WERI-Rb-1 (cell line): Measurements from ENCODE around the gene MOB4.

ENCODE experiments used
- DNase-seq: peaks from one replicate; pipeline ENCODE4 v3.0.0-alpha.2; 2020
- H3K27ac ChIP-seq: fragments of 250-450 bp; sonication (Bioruptor Pico); 2 replicates; pipeline ENCODE4 v1.5.1; 2020; ENCODE audit warnings: mild to moderate bottlenecking, moderate library complexity
- H3K27me3 ChIP-seq: fragments of 250-450 bp; sonication (Bioruptor Pico); 2 replicates; pipeline ENCODE4 v1.5.1; 2021; ENCODE audit warnings: mild to moderate bottlenecking, low read depth, moderate library complexity; ENCODE audit not compliant: insufficient read depth, severe bottlenecking
- H3K36me3 ChIP-seq: fragments of 250-450 bp; sonication (Bioruptor Pico); 2 replicates; pipeline ENCODE4 v1.5.1; 2020; ENCODE audit warnings: mild to moderate bottlenecking, moderate library complexity
- H3K4me3 ChIP-seq: 2 replicates; pipeline ENCODE4 v1.5.1; 2011; ENCODE audit warnings: low read depth, mild to moderate bottlenecking, control low read depth, low read length
- H3K9me3 ChIP-seq: fragments of 250-450 bp; sonication (Bioruptor Pico); 2 replicates; pipeline ENCODE4 v1.5.1; 2021; ENCODE audit warnings: mild to moderate bottlenecking, moderate library complexity; ENCODE audit not compliant: severe bottlenecking
- TF ChIP-seq, protein P1 (sequence below): IDR thresholded peaks from 2 replicates; pipeline ENCODE4 v1.5.1; 2011; ENCODE audit warnings: low read depth, mild to moderate bottlenecking, control low read depth, inconsistent platforms, low read length

Gene MOB4

DNA sequence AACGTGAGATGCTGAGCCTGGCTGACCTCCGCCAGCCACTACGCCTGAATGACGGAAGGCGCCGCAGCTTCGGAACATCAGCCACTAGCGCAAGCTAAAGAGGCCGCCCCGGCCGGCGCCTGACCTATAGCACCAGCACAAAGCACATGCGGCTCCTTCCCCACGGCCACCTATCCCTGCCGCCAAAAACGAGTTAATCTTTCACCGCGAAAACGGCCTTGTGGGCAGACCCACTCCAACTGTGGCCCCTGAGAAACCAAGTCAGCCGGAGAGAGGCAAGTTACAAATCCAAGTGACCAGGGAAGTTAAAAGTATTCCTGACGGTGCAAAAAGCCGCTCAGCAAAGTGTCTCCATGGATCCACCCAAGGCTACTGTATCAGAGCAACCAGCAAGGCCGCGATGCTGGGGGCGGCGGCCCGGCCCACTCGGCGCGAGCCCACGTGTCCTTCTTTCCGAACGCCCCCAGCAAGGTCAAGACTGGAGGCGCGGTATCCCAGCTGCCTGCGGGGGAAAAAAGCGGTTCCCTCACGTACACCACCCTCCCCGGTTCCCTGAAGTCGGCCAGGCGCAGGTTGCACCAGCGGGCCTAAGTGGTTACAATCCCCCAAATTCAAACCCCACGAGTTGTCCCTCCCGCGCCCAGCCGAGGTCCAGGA is 16.8 kb upstream of the MOB4 start:
- Histone ChIP-seq H3K27me3 (no peaks in the 10 kb centered on the region), H3K36me3 (peaks cover 89% of the 10 kb centered on the region), H3K4me3 (peak overlapping the region; percentile 70), H3K9me3 (no peaks in the 10 kb centered on the region), H3K27ac (peak overlapping the region; percentile 95)
- TF ChIP-seq, protein P1, sequence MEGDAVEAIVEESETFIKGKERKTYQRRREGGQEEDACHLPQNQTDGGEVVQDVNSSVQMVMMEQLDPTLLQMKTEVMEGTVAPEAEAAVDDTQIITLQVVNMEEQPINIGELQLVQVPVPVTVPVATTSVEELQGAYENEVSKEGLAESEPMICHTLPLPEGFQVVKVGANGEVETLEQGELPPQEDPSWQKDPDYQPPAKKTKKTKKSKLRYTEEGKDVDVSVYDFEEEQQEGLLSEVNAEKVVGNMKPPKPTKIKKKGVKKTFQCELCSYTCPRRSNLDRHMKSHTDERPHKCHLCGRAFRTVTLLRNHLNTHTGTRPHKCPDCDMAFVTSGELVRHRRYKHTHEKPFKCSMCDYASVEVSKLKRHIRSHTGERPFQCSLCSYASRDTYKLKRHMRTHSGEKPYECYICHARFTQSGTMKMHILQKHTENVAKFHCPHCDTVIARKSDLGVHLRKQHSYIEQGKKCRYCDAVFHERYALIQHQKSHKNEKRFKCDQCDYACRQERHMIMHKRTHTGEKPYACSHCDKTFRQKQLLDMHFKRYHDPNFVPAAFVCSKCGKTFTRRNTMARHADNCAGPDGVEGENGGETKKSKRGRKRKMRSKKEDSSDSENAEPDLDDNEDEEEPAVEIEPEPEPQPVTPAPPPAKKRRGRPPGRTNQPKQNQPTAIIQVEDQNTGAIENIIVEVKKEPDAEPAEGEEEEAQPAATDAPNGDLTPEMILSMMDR, result no peak
- peak; percentile 47 for DNase-seq

DNA sequence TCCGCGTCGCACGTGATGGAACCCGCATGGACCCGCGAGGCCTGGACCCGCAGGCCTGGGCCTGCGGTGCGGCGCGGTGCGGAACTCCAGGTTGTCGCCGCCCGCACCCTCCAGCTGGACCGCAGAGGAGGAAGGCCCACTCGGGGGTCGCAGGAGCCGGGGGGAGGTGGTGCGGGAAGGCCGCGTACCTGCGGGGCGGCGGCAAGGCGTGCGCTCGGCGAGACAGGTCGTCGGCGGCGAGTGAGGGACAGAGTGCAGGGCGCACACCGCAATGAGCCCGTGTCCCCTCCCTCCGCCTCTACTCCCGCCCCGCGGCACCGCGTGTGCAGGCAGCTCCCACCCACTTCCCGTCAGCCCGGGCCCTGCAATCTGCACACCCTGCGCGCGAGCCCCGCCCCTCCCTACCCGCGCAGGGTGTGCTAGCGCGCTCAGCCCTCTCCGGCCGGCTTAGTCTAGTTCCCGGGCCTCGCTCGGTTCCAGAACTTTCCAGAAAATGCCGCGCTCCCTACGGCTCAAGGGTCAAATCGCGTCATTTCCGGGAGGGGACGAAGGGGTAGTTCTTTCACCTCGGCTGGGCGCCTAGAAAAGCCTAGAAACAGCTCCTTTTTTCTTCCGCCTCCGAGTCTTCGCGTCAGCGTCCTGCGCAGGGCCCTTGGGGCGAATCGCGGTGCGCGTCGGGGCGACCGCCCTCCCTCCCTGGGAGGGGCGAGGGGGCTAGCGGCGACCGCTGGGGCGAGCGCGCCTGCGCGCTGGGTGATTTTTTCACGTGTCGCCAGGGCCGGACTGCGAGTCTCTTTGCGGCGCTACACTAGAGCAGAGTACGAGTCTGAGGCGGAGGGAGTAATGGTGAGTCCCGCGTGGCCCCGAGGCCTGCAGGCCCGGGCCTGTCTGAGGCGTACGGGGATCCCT is 16.0 kb upstream of the MOB4 start, which contains the start of the genes HSPD1 and HSPE1:
HSPD1 (minus strand) TSS at position 247 of the 909 bp plus-strand sequence. CDS start 992 bp downstream, outside the sequence.
HSPE1 (plus strand) TSS at position 786 of the 909 bp plus-strand sequence; CDS start at position 844, 58 bp downstream.
- Histone ChIP-seq H3K4me3 (peak within 1 kb of the TSS; percentile 70), H3K9me3 (no peaks in the 10 kb centered on the region), H3K27ac (peak within 1 kb of the TSS; percentile 95), H3K36me3 (peaks cover 89% of the 10 kb centered on the region), H3K27me3 (no peaks in the 10 kb centered on the region)
- TF ChIP-seq, protein P1, result no peak
- DNase-seq, result peak; percentile 97

DNA sequence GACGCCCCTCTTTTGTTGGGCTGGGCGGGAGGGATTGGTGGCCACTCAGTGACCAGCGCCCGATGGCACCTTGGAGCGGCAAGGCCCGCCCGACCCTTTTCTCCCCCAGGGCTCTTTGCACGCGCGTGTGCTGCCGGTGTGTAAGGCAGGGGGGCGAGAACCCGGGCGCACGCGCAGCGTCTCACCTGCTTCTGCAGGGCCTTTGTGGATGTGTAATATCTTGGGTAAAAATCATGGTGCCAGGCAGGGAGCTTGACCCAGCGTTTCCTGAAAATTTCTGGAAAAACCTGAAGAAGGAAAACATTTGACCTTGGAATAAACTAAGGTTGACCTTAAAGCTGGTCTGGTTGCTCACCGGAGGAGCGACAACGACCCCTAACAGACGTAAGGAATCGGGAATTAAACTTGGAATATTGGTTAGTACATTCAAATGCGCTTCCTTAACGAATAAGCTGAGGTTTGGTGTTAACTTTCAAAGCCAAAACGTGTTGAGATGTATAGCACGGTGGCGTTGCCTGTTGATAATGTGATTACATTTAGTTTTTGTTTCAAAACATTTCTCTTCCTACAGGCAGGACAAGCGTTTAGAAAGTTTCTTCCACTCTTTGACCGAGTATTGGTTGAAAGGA is 15.2 kb upstream of the MOB4 start:
- Histone ChIP-seq H3K36me3 (peaks cover 86% of the 10 kb centered on the region), H3K27me3 (no peaks in the 10 kb centered on the region), H3K9me3 (no peaks in the 10 kb centered on the region), H3K4me3 (peak overlapping the region; percentile 70), H3K27ac (peak overlapping the region; percentile 95)
- no peak for DNase-seq
- TF ChIP-seq, protein P1, result no peak

DNA sequence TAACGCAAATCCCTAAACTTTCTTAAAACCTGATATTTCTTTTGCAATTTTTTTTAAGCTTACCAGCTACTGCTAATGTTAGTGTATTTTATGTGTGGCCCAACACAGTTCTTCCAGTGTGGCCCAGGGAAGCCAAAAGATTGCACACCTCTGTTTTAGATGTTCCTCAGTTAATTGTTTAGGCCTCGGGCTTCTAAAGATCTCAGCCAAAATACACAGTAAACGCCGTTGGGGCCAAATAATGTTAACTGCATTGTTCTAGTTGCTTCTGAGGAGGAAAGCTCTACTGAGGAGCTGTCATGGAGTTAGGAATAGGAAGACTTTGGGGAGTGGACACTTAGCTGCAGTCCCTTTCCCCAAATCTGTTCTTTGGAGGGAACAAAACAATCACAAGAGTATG is 13.7 kb upstream of the MOB4 start:
- H3K4me3 ChIP-seq, result no peak overlapping the region
- no peaks in the 10 kb centered on the region for H3K27me3 ChIP-seq
- no peak overlapping the region for H3K27ac ChIP-seq
- DNase-seq, result no peak
- H3K36me3 ChIP-seq, result peaks cover 79% of the 10 kb centered on the region
- TF ChIP-seq, protein P1, result no peak
- no peaks in the 10 kb centered on the region for H3K9me3 ChIP-seq

DNA sequence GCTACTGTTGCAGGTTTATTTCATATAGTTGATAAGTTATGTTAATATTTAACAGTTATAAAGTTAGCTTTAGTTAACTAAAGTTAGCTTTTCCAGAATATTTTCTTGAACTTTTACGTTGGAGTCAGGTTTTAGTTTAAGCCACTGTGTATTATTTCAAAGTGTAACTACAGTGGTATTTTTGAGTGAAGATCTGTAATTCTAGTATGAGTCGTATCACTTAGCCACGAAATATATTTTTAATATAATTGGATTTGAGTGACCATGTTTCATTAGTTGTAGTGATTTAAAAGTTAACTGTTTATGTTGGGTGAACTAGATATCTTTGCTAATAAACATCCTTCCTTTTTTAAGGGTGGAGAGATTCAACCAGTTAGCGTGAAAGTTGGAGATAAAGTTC is 13.2 kb upstream of the MOB4 start:
- peaks cover 74% of the 10 kb centered on the region for H3K36me3 ChIP-seq
- no peak for DNase-seq
- TF ChIP-seq, protein P1, result no peak
- H3K4me3 ChIP-seq, result no peak overlapping the region
- no peak overlapping the region for H3K27ac ChIP-seq
- H3K9me3 ChIP-seq, result no peaks in the 10 kb centered on the region
- no peaks in the 10 kb centered on the region for H3K27me3 ChIP-seq
